Activated T-helper 1 cell treated with Interleukin-2 at 50 U/mL for 16 hours (primary cell): Measurements from ENCODE around the gene FOXP2.

Experiments
- DNase-seq: peaks from one replicate; pipeline ENCODE4 v3.0.0-alpha.2; 2020; ENCODE audit warnings: low read depth

The FOXP2 gene

DNA sequence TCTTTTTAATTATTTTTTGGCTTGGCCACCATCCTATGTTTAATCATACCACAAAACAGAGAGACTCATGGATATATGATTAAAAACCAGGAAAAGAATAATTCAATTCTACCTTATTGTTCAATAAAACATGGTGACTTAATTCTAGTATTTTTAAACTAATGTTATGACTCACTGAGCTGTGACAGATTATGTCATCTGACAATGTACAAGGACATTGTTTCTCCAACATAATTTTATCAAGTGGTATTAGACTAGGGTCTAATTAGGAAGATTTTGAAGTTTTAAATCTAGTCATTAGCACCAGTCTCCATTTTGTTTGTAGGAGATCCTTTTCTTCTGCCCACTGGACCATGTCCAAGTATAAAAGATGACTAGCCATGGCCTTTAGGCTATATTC lies 307.9 kb downstream of the FOXP2 start:
- no peak for DNase-seq

DNA sequence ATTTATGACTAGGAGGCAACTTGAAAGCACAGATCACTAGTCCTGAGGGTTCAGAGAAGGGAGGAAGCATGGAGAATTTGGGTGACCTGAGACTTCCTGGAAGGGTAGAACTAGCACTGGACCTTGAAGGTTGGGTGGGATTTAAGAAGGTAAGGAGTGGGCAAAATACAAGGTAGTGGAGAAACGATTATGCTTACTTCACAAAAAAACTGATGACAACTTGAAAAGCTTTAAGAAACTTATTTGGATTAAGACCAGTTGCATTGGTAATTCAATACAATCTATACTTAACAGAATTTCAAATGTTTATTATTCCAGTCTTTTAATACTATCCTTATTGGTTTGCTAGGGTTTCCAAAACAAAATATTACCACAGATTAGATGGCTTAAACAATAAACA lies 308.7 kb downstream of the FOXP2 start:
- no peak for DNase-seq

DNA sequence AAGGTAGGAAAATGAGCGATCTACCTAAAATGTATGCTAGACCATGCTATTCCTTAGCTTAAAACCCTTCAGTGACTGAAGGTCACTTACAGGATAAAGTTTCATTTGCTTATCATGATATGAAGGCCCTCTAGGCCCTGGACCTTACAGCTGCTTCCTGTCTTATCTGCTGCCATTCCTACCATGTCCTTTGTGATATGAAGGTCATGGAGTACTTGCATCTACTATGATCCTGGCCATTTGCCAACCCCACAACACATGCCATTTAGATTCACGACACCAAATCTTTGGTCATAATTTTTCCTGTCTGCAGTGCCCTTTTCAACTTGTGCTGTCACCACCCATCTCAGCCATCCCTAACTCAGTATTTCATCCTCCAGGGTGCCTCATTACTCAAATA lies 325.5 kb downstream of the FOXP2 start:
- DNase-seq, result no peak

- DNase-seq, result no peak
These were observed 326.3 kb downstream of the FOXP2 start for GRCh38 chr7:114740941-114741340.

- no peak for DNase-seq
These were observed 327.3 kb downstream of the FOXP2 start for GRCh38 chr7:114741911-114742310.
